GM19468 (cell line): Measurements from ENCODE around the gene DPYSL5.

Source experiments
- ATAC-seq: cut with Tn5 transposase; IDR thresholded peaks from one replicate; pipeline ENCODE4 v1.9.1; 2021; ENCODE audit warnings: mild to moderate bottlenecking, moderate library complexity, moderate number of reproducible peaks; ENCODE audit not compliant: unreplicated experiment; ENCODE audit errors: extremely low read depth

Gene DPYSL5

DNA sequence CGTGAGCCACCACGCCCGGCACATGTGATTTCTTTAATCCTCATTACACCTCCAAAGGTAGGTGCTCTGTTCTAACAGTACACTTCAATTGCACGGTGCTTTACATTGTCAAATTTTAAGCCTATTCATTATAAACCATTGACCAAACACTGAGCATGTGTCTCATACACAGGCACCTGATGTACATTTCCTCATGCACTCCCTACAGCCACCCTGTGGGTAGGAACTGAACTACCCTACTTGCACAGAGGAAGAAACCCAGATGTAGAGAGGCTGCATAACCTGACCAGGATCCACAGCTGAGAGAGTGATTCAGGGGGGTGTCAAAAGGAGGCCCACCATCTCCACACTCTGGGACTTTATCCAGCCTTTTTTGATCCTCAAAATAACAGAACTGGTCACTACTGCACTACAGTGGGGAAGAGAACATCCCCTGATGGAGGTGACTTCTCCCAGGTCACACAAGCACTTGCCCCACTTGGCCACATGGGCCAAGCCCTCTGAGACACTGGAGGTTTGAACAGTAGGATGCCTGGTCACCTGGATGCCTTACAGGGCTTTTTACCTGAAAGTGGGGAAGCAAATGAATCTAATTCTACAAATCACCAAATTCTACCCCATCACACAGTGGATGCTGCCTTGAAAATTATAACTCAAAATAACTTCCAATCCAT is 6.9 kb upstream of the DPYSL5 start:
- ATAC-seq: no peak

DNA sequence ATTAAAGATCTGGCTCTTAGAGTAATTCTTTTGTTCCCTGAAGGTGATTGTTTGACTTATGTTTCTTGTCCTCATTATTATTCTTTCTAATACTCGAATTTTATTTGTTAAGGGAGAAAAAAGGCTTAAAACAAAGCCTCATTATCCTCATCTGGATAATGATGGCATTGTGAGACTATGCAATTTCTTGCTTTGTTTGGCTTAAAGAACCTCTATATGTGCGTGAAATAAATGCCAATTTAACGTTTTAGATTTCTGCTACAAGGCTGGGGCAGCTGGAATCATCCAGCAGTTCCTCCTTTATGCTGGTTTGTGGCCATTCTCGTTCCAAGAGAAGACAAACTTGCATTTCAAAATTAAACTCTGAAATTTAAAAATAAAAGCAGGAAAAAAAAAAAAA is 4.9 kb upstream of the DPYSL5 start:
- ATAC-seq: no peak

GRCh38 chr2:26845021-26845420 is 2.9 kb upstream of the DPYSL5 start:
- no peak for ATAC-seq

GRCh38 chr2:26846334-26847306 is 1.3 kb upstream of the DPYSL5 start:
- no peak for ATAC-seq

DNA sequence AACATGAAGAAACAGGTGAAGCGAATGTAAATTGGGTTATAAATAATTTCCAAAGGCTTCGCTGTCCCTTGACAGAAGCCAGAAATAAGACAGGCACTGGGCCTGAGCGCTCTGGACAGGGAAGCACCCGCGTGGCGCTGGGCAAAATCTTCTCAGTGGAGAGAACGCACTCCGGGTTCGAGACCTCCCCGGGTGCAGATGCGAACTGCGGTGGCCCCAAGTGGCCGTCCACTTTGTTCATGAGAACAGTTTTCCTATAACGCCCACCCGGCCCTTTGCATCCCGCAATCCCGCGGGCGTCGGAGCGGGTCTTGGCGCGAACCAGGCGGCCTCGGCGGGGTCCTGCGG is 651 bp upstream of the DPYSL5 start:
- no peak for ATAC-seq

DNA sequence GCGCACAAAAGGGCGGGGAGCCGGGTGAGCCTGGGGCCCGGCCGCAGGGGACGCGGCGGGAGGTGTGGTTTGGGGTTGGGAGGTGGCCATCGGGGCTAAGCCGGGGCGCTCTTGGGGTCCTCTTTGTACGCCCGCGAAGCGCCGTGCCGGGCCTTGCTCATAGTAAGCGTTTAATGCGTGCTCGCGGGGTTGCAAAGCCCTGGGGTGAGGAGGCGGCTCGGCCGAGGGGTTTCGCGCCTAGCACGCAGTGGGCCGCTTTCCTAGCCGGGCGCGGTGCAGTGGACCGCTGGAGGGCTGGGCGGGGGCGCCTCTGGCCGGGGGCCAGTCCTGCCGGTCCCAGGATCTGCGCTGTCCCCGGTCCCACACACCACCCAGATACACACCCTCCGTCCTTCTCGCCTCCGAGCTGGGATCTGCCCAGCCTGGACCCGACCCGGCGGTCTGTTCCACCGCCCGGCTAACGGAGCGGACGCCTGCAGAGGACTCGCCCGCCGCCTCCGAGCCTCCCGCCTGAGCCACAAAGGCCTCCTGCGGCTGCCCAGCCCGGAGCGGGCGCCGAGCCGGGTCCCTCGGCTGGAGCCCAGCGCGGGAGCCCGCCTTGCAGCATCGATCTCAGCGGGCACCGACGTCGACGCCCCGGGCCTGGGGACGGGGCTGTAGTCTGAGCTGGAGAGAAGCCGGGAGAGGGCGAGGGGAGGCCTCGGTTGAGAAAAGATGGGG is 564 bp downstream of the DPYSL5 start:
- no peak for ATAC-seq

DNA sequence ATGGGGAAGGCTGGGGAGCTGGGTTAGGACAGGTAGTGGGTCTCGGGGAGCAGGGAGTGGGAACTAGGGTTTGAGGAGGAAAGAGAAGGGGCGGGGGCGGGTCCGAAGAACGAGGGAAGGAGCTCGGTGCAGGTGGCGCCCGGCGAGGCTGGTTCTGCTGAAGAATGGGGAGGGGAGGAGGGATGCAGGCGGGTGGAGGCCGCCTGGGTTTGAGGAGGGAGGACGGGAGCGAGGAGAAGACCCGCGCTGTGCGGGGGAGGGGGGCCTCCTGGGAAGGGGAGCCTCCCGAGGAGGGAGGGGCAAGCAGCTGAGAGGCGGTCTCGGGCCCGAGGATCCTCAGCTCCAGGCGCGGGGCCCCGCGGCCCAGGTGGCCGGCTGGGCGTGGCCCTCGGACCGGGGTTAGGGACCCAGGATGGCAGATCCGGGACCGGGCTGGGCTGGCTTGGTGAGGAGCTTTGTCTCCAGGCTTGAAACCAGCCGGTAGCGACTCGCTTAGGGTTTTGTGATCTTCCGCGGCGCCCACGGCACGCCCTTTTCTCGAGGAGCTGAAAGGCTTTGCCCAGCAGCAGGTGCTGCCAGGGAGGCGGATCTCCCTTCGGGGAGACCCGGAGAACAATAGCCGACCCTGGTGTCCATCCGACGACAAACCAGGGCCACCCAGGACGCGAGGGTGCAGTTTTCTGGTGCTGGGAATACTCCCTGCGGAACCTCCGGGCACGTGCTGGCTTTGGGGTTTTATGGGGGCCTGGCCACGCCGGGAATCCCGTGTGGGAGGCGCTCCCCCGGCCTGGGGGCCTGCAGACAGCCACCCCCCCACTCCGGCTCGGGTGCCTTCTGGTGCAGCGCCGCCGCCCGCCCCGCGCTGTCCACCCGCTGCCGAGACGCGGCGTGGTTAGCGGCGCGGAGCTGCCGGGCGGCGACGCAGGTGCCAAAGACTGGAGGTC is 1.4 kb downstream of the DPYSL5 start:
- ATAC-seq: no peak

GRCh38 chr2:26850000-26850431 is 2.1 kb downstream of the DPYSL5 start:
- no peak for ATAC-seq

DNA sequence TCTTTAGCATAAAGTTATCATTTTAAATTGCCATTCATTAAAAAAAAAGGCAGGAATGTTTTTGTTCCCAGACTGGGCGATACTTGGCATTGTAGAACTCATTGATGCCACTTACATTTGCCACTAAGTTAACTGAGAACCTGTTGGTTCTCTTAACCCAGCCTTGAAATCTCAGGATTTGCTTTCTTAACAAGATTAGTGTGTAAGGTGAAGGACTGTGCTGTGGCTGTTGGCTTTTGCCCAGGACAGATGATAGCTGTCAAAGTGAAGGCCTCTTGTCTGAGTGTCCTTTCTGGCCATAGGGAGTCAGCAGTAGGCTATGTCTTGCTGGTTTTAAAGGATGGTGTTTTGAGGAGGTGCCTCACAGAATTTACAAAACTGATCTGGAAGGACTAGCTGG is 2.6 kb downstream of the DPYSL5 start:
- ATAC-seq: no peak

GRCh38 chr2:26852405-26853306 is 4.7 kb downstream of the DPYSL5 start:
- ATAC-seq: no peak

GRCh38 chr2:26853751-26854150 is 5.8 kb downstream of the DPYSL5 start:
- no peak for ATAC-seq

DNA sequence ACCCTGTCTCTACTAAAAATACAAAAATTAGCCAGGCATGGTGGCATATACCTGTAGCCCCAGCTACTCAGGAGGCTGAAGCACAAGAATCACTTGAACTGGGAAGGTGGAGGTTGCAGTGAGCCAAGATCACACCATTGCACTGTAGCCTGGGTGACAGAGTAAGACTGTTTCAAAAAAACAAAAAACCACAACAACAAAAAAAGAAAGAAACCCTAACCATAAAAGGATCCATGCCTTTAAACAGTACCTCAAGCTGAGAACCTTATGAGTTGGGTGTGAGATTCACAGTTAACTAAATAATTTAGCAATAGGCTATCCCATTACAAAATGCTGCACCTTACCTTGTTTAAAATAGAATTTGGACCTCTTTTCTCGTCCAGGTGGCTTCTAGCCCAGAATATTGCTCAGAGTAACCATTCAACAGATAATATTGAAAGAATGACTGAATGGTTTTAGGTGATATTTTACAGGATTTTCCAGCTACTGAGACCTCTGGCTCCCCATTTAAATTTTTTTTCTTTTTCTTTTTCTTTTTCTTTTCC is 6.4 kb downstream of the DPYSL5 start:
- ATAC-seq: no peak

GRCh38 chr2:26855466-26855865 is 7.5 kb downstream of the DPYSL5 start:
- no peak for ATAC-seq

GRCh38 chr2:26859622-26860021 is 11.7 kb downstream of the DPYSL5 start:
- ATAC-seq: no peak

DNA sequence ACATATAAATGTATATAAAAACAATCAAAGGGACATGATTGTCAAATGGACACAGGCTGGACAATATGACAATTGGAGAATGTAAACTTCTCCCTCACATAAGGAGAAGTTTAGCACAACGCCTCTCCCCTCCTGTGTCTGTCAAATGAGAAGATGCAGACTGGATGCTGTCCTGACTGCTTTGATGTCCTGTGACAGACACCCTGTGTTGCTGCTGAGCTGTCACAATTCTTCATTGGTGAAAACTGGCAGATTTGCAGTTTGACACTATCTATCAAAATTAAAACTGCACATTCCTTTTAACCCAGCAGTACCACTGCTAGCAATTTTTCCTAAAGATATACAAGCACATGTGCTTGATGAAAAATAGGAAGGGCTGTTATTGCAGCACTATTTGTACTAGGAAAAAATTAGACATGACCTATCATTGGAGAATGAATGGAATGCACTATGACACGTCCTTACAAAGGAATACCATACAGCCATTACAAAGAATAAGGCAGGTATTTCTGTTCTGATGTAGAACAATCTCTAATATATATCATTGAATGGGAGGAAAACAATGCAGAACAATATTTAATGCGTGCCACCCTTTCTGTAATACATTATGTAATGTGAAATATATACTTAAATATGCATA is 12.4 kb downstream of the DPYSL5 start:
- ATAC-seq: no peak

DNA sequence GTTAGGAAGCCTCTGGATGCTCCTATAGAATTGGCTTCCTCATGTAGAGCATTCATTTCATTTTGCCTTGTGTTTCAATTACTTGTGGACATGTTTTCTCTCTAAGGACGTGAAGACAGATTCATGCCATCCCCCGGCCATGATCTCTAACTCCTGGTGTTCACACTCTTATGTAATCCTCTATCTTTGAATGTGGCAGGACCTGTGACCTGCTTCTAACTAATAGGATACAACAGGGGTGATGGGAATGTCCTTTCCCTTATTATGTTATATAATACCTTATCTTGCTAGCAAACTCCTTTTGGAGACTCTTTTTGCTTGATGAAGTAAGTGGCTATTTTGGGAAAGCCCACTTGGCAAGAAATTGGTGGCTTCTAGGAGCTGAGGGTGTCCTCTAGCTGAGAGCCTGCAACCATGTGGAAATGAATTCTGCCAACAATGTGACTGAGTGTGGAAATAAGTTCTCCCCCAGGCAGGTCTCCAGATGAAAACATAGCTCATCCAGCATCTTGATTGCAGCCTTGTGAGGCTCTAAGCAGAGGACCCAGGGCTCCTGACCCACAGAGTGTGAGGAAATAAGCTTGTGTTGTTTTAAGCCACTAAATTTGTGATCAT is 13.8 kb downstream of the DPYSL5 start:
- no peak for ATAC-seq

DNA sequence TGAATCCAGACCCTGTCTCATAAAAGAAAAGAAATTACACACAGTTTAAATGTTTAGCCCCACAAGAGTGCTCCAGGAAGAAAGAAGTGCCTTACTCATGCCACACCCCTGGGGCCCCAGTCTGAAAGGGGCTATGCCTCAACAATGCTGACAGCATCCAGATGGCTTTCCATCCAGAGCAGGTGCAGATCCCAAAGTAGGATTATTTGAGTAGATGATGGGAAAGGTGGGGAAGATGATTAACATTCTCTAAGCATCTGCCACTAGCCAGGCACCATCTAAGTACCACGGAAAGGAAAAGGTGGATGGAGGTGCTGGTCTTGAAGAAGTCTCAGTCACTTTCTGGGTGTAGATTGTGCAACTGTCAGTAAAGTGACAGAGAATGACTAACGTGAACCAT is 16.3 kb downstream of the DPYSL5 start:
- no peak for ATAC-seq

- ATAC-seq: no peak
These were observed 16.7 kb downstream of the DPYSL5 start for GRCh38 chr2:26864646-26865045.
